OCI-LY7 (cell line): ENCODE results near the gene UGT1A1.

ENCODE experiments used
- CTCF ChIP-seq: fragments of 200-600 bp; sonication (generic); conservative IDR thresholded peaks from 2 replicates; pipeline ENCODE4 v1.5.1; 2014; ENCODE audit warnings: mild to moderate bottlenecking, antibody characterized with exemption, low read length, moderate library complexity, mixed read lengths
- EZH2phosphoT487 ChIP-seq: fragments of 200-600 bp; sonication (generic); IDR thresholded peaks from 2 replicates; pipeline ENCODE4 v1.6.1; 2018; ENCODE audit warnings: low read depth, borderline replicate concordance, mild to moderate bottlenecking, mixed run types, antibody characterized with exemption, low read length, moderate library complexity, mixed read lengths

DNA sequence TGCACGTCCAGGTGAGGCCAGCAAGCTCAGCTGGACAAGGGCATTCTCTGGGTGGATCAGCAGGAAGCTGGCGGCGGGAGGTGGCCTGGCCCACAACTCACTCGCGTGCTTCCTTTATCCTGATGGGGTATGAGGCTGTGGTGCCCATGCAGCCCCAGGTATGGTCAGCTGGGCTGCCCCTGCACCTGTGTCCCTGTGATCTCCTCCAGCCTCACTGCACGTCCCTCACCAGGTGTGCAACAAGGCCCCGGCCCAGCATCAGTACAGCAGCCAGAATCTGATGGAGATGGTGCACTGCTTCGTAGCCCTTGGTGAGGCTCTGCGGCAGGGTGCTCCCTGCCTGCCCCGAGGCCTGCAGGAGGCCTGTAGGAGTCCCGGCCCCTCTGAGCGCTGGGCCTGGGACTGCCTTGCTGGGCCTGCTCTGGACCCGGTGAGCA is 35.7 kb downstream of the UGT1A1 start:
- TF ChIP-seq EZH2phosphoT487 (no peak), CTCF (no peak)
